Measurements from ENCODE around the gene RAB7B.
"Not testable (repeated sequence)": the region's sequence is repeated elsewhere in the genome, so short reads cannot be mapped to it uniquely, and the experiment has no call there.

RAB7B gene

GRCh38 chr1:206002871-206003801 lies at the start of gene RAB7B:
Gene RAB7B (minus strand): TSS chr1:206003395. CDS start chr1:205994135, 9,260 bp downstream.
- DNase-seq = no peak

- not testable (repeated sequence) for DNase-seq
Observed at GRCh38 chr1:206052231-206052865, 49.2 kb upstream of the RAB7B start.

- peak; percentile 35 for DNase-seq
Observed at GRCh38 chr1:206050655-206051235, 47.5 kb upstream of the RAB7B start.

- DNase-seq = no peak
Observed at GRCh38 chr1:206049919-206050600, 46.9 kb upstream of the RAB7B start.

GRCh38 chr1:206049293-206049692 lies 46.1 kb upstream of the RAB7B start:
- DNase-seq = no peak

- no peak for DNase-seq
Observed at GRCh38 chr1:206048582-206048981, 45.4 kb upstream of the RAB7B start.

- no peak for DNase-seq
Observed at GRCh38 chr1:206047271-206047670, 44.1 kb upstream of the RAB7B start.

- no peak for DNase-seq
Observed at GRCh38 chr1:206041640-206042039, 38.4 kb upstream of the RAB7B start.

GRCh38 chr1:206040328-206040727 lies 37.1 kb upstream of the RAB7B start:
- no peak for DNase-seq

GRCh38 chr1:206039046-206039973 lies 36.1 kb upstream of the RAB7B start:
- DNase-seq = no peak

GRCh38 chr1:206037581-206037980 lies 34.4 kb upstream of the RAB7B start:
- no peak for DNase-seq

- no peak for DNase-seq
Observed at GRCh38 chr1:206036663-206037455, 33.7 kb upstream of the RAB7B start.

GRCh38 chr1:206035027-206035426 lies 31.8 kb upstream of the RAB7B start:
- no peak for DNase-seq

- no peak for DNase-seq
Observed at GRCh38 chr1:206032380-206033140, 29.4 kb upstream of the RAB7B start.

GRCh38 chr1:206030714-206031113 lies 27.5 kb upstream of the RAB7B start:
- peak; percentile 62 for DNase-seq

GRCh38 chr1:206030191-206030590 lies 27.0 kb upstream of the RAB7B start:
- DNase-seq = no peak

GRCh38 chr1:206029484-206029883 lies 26.3 kb upstream of the RAB7B start:
- no peak for DNase-seq

- DNase-seq = no peak
Observed at GRCh38 chr1:206025283-206025820, 22.2 kb upstream of the RAB7B start.

GRCh38 chr1:206023695-206024094 lies 20.5 kb upstream of the RAB7B start, which contains the start of gene CTSE:
Gene CTSE (minus strand): TSS chr1:206023895. CDS start chr1:206023791, 104 bp downstream.
- no peak for DNase-seq

GRCh38 chr1:206022766-206023165 lies 19.6 kb upstream of the RAB7B start:
- DNase-seq = no peak
